GM18507 (cell line): ENCODE data around the gene RGS7.
"Not testable (repeated sequence)": the region's sequence is repeated elsewhere in the genome, so short reads cannot be mapped to it uniquely, and the experiment has no call there.

ENCODE experiments used
- DNase-seq: peaks from one replicate; pipeline ENCODE4 v3.0.0; 2011; ENCODE audit warnings: low read depth; ENCODE audit not compliant: insufficient read length; ENCODE audit errors: extremely low spot score
- FAIRE-seq: peaks from 2 replicates; lab custom pipeline; 2011; peaks lifted over from hg19 to GRCh38; lab: Jason Lieb, UNC

Gene RGS7

GRCh38 chr1:240786880-240787279, 570.1 kb downstream of the RGS7 start:
- DNase-seq (no peak), FAIRE-seq (no peak)

GRCh38 chr1:240784776-240785175, 572.2 kb downstream of the RGS7 start:
- FAIRE-seq (no peak), DNase-seq (no peak)

- not testable (repeated sequence) for FAIRE-seq, DNase-seq
Measured at GRCh38 chr1:240783728-240784137, 573.3 kb downstream of the RGS7 start.

- no peak for DNase-seq
- FAIRE-seq, result no peak
Measured at GRCh38 chr1:240776237-240776636, 580.8 kb downstream of the RGS7 start.

- FAIRE-seq, result no peak
Measured at GRCh38 chr1:240772131-240772530, 584.9 kb downstream of the RGS7 start.

GRCh38 chr1:240771450-240771849, 585.6 kb downstream of the RGS7 start:
- DNase-seq (no peak), FAIRE-seq (no peak)

More at GRCh38 chr1:240772131-240772530, 584.9 kb downstream of the RGS7 start:
- no peak for DNase-seq

GRCh38 chr1:240768979-240769378, 588.0 kb downstream of the RGS7 start:
- no peak for DNase-seq
- FAIRE-seq, result no peak

GRCh38 chr1:240766831-240767230, 590.2 kb downstream of the RGS7 start:
- FAIRE-seq, result no peak
- DNase-seq, result no peak

- DNase-seq, result no peak
- FAIRE-seq, result no peak
Measured at GRCh38 chr1:240765732-240766363, 591.2 kb downstream of the RGS7 start.

- DNase-seq (no peak), FAIRE-seq (no peak)
Measured at GRCh38 chr1:240763771-240764170, 593.2 kb downstream of the RGS7 start.

- not testable (repeated sequence) for DNase-seq, FAIRE-seq
Measured at GRCh38 chr1:240763095-240763494, 593.9 kb downstream of the RGS7 start.

GRCh38 chr1:240762471-240762987, 594.5 kb downstream of the RGS7 start:
- DNase-seq, FAIRE-seq: not testable (repeated sequence)

- not testable (repeated sequence) for DNase-seq, FAIRE-seq
Measured at GRCh38 chr1:240758777-240759176, 598.2 kb downstream of the RGS7 start.

- DNase-seq, result no peak
- FAIRE-seq, result no peak
Measured at GRCh38 chr1:240758296-240758695, 598.7 kb downstream of the RGS7 start.

- FAIRE-seq, result no peak
- DNase-seq, result no peak
Measured at GRCh38 chr1:240747907-240748306, 609.1 kb downstream of the RGS7 start.

GRCh38 chr1:240743705-240744104, 613.3 kb downstream of the RGS7 start:
- DNase-seq, result no peak
- no peak for FAIRE-seq

GRCh38 chr1:240739754-240740153, 617.3 kb downstream of the RGS7 start:
- FAIRE-seq (no peak), DNase-seq (no peak)

- no peak for FAIRE-seq
- DNase-seq, result no peak
Measured at GRCh38 chr1:240739139-240739538, 617.9 kb downstream of the RGS7 start.

- FAIRE-seq, result no peak
- DNase-seq, result no peak
Measured at GRCh38 chr1:240737766-240738265, 619.2 kb downstream of the RGS7 start.

- FAIRE-seq (no peak), DNase-seq (no peak)
Measured at GRCh38 chr1:240737298-240737697, 619.7 kb downstream of the RGS7 start.

GRCh38 chr1:240734705-240735104, 622.3 kb downstream of the RGS7 start:
- not testable (repeated sequence) for DNase-seq, FAIRE-seq
